Right renal cortex interstitium (tissue), 3 donors: ENCODE results near the gene MKX. TPM values are rescaled to one million over a fixed set of nuclear protein-coding genes. Genes with fewer than 3 reads are reported as not detected.

ENCODE experiments used
- DNase-seq, 3 donors: peaks; one replicate each; pipeline ENCODE4 v3.0.0-alpha.2; 2013; ENCODE audit warnings: low read depth in 3 of 3, low spot score in 2 of 3
- polyA plus RNA-seq, 3 donors: library from polyadenylated mRNA; unstranded; fragments of 120-200 nt; gene quantifications; one replicate each; pipeline ENCODE4 v1.2.1, GENCODE V29; 2013; ENCODE audit not compliant: insufficient read length in 3 of 3

The MKX gene, protein sequence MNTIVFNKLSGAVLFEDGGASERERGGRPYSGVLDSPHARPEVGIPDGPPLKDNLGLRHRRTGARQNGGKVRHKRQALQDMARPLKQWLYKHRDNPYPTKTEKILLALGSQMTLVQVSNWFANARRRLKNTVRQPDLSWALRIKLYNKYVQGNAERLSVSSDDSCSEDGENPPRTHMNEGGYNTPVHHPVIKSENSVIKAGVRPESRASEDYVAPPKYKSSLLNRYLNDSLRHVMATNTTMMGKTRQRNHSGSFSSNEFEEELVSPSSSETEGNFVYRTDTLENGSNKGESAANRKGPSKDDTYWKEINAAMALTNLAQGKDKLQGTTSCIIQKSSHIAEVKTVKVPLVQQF
- under 1 TPM; 0.03 to 0.14 (median 0.07) TPM for polyA plus RNA-seq

DNA sequence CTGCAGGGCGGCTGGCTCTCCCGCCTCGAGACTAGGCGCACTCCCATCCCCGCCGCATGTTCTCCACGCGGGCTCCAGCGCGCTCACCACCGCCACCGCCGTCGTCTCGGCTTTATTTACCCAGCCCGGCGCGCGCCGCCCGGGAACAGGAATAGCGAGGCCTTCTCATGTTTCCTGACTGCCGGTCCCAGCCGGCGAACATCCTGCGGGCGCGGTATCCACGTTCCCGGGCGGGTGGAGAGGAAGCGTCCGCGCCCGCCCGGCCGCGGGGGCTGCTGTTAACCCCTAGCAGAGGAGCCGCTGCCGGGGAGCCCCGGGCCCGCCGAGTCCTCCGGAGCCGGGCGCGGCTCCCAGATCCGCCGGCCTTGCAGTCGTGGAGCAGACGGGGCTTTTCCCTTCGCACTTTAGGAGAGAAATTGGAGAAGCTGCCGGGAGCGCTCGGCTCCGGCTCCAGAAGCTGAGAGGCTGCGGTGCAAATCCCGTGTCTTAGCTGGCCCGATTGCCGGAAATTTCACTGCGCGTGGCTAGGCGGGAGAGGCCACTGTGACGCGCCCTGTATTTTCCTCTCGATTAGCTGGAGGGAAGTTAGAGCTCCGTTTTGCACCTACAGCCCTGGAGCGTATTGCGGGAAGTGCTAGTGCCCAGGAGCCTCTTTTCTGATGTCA is at the start of gene MKX:
Gene MKX, minus strand, starts transcription at position 88 of the 665 bp plus-strand sequence. CDS start 2,404 bp downstream, outside the sequence.
- DNase-seq, result no peak

DNA sequence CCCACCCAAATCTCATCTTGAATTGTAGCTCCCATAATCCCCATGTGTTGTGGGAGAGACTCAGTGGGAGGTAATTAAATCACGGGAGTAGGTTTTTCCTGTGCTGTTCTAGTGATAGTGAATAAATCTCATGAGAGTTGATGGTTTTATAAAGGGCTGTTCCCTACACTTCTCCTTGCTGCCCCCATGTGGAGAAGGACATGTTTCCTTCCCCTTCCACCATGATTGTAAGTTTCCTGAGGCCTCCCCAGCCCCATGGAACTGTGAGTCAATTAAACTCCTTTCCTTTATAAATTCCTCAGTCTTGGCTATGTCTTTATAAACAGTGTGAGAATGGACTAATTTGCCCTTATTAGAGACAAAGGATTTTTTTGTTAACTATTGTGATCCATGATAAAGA is 48.5 kb upstream of the MKX start:
- DNase-seq, result no peak

DNA sequence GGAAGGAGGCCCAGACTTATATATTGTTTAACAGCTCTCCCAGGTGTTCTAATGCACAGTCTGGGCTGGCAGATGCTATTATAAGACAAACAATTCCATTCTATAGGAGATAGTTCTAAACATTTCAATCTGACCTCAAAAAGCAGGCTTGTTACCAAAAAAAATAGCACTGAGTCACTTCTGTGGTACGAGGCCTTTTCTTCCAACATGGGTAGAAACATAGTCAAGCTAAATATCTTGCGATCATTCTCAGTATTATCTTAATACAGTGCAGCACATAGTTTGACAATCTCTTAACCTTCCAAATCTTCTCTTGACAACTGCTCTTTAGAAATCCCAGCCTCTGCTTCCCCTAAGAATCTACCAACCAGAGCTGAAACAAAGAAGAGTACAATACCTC is 46.6 kb upstream of the MKX start:
- no peak for DNase-seq

DNA sequence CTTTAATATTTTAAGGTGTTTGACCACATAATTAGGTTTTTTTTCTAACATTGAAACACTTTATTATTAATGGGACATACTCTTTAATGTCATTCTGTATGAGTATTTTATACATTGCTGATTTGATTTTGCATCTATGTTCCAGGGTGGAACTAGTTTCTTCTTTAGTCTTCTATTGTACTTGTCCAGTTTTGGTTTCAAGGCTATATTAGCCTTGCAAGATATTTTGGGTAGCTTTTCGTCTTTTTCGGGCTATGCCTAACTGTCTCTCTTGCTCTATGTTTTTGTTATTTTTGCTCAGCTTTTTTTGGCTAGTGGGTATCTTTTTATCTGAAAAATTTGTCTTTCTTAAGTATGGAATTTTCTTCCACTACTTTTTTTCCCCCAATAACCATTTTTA is 38.7 kb upstream of the MKX start:
- no peak for DNase-seq

GRCh38 chr10:27783660-27784059 is 38.0 kb upstream of the MKX start:
- DNase-seq, result no peak

DNA sequence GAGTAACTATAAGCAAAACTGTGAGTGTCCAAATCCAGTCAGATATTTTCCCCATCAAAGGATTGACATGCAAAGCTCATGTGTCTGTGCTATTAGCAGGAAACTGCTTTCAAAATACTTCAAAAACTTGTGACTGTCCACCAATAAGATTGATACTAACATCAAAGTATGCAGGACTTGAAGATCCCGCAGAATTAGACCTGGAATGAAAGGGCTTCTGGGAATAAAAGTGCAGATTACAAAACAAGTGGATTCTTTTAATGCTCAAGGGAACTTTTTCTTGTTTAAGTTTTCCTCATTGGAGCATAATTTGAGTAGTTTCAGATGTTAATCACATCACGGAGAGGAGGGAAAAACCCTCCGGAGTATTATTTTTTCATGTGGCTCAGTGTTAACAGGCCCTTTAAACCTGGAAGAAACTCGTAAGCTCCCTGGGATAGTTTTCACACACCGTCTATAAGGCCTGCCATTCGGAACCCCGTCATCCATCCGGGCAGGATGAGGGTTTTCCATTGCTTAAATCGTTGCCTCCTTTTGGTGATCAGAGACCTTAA is 33.9 kb upstream of the MKX start:
- no peak for DNase-seq

DNA sequence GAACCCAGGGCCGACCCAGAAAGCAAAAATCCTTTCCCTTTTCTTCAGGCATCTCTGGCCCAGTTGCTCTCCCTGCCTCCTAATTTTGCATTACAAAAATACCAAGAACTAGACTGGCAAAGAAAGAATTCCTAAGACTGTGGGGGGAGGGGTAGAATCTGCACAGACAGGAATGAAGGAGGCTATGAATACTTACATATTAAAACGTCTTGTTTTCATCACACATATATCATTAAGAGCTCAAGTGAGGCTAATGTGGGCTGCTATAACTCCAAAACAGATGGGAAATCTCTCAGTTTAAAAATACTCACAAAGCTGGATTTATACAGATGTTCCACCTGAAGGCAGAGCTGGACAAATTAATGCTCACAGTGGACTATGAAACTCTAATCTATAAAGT is 29.2 kb upstream of the MKX start:
- DNase-seq, result no peak

DNA sequence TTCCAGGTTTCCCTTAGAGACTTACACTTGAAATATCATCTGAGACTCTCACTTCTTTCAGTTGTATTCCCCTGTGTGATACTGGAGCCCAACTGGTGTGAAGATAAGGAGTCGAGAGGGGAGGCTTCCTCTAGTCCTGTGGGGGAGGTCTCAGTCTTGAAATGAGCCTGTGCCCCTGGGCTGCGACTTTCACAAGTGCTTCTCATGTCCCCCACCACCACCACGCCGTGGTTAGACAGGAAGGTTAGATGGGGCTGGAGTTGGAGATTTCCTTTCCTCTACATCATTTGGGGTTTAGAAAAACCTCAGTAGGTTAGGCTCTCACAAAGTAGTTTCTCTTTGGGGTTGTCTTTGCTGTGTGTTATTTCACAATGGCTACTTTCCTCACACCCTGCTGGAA is 25.6 kb upstream of the MKX start:
- no peak for DNase-seq

GRCh38 chr10:27770181-27770580 is 24.6 kb upstream of the MKX start:
- no peak for DNase-seq

DNA sequence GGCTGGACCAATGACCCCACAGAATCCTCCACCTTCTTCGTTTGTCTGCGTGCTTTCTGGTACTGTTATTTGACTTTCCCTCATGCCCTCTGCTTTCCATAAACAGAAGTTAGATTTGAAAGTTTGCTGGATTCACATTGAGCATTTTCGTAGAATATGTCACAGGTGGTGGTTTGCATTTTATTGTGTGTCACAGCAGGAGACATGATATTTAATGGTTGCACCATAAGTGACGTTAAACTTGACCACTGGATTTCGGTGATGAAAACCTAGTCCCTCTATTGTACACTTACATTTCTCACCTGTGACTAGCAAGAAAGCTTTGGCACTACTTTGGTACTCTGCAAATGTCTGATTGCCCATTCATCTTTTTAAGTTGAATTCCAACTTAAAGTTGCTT is 15.2 kb upstream of the MKX start:
- DNase-seq, result no peak

GRCh38 chr10:27759483-27760272 is 14.1 kb upstream of the MKX start:
- no peak for DNase-seq

- DNase-seq, result no peak
Measured at GRCh38 chr10:27752673-27753237, 7.1 kb upstream of the MKX start.

- no peak for DNase-seq
Measured at GRCh38 chr10:27748601-27749000, 3.0 kb upstream of the MKX start.

- no peak for DNase-seq
Measured at GRCh38 chr10:27747096-27747451, 1.5 kb upstream of the MKX start.

DNA sequence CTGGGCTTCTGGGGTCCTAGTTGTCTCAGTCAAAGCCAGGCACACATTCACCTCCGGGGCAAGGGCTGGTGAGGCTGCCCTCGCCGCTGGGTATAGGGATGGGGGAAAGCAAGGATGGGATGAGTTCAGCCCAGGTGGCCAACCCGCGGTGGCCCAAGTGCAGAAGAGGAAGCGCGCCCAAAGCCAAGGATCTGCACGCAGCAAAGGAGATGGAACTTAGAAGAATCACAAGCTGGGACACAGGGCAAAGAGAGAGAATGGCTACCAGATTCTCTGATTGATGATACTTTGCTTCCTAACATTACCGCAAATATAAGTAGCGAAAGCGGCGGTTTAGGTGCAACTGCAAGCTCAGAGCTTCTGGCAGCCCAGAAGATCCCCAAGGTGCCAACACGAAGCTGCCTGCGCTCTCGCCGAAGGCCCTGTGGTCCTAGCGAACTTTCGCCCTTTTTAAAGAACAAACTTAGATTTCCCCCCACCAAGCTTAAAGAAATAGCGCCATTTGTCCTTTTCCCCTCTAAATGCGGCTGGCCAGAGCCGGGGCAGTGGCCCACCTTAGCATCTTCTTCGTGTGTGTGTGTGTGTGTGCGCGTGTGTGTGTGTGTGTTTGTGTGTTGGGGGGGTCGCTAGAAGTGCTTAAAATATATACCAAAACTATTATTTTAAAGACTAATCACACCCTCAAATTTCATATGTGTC is 927 bp upstream of the MKX start:
- no peak for DNase-seq

- no peak for DNase-seq
Measured at GRCh38 chr10:27744802-27745731, 552 bp downstream of the MKX start.

- DNase-seq, result no peak
Measured at GRCh38 chr10:27743877-27744801, 1.5 kb downstream of the MKX start.
